Ascending aorta (tissue), 2 donors: Measurements from ENCODE around the gene SEMA5A. TPM values are rescaled to one million over a fixed set of nuclear protein-coding genes. Genes with fewer than 3 reads are reported as not detected.

Experiments used
- DNase-seq, 2 donors: peaks; one replicate each; pipeline ENCODE4 v3.0.0-alpha.2; 2019; ENCODE audit warnings: low spot score in 2 of 2
- H3K27ac ChIP-seq, 2 donors: fragments of 200-600 bp; sonication (generic); one replicate each; pipeline ENCODE4 v1.5.1; 2016 to 2017; ENCODE audit warnings: mild to moderate bottlenecking in 1 of 2
- H3K27me3 ChIP-seq: fragments of 200-600 bp; sonication (generic); one replicate; pipeline ENCODE4 v1.5.1; 2017
- H3K36me3 ChIP-seq, 2 donors: fragments of 200-600 bp; sonication (generic); one replicate each; pipeline ENCODE4 v1.5.1; 2016
- H3K4me1 ChIP-seq, 2 donors: fragments of 200-600 bp; sonication (generic); one replicate each; pipeline ENCODE4 v1.5.1; 2016 to 2017; ENCODE audit warnings: mild to moderate bottlenecking in 1 of 2
- H3K4me3 ChIP-seq, 2 donors: fragments of 200-600 bp; sonication (generic); one replicate each; pipeline ENCODE4 v1.5.1; 2016 to 2017; ENCODE audit warnings: mild to moderate bottlenecking in 1 of 2
- H3K9me3 ChIP-seq, 2 donors: fragments of 200-600 bp; sonication (generic); one replicate each; pipeline ENCODE4 v1.5.1; 2016
- CTCF ChIP-seq, 3 experiments: fragments of 200-600 bp in 2 of 3; fragments of 450-650 bp in 1 of 3; sonication (generic) in 2 of 3; IDR thresholded peaks; one replicate each; pipeline ENCODE4 v1.5.1; 2016 to 2019; ENCODE audit warnings: antibody characterized with exemption in 3 of 3, mild to moderate bottlenecking in 1 of 3, moderate library complexity in 1 of 3
- intact Hi-C: fragments of 100-400 bp; cut with DNase I; formaldehyde crosslinking; loops from one replicate; pipeline ENCODE4 v1.15.1; 2023
- total RNA-seq: library from RNA; depleted of rRNA; stranded (reverse); fragments of >200 nt; gene quantifications from one replicate; pipeline ENCODE4 v1.1.0, GENCODE V29; 2016

SEMA5A gene
- total RNA-seq, 1 donor from 2014 or later = 18.4 TPM

GRCh38 chr5:9307150-9307549 lies 238.7 kb downstream of the SEMA5A start:
- DNase-seq = no peak
- intact Hi-C loops = no loop called here
- Histone ChIP-seq H3K27me3 (no peaks in the 10 kb centered on the region), H3K4me3 (no peak overlapping the region), H3K4me1 (no peaks in the 10 kb centered on the region), H3K9me3 (no peaks in the 10 kb centered on the region), H3K36me3 (no peaks in the 10 kb centered on the region), H3K27ac (no peak overlapping the region)
- no peak for TF ChIP-seq CTCF (IDR thresholded peaks at IDR 0.05)

- Histone ChIP-seq H3K36me3 (no peaks in the 10 kb centered on the region), H3K4me3 (no peak overlapping the region), H3K27ac (no peak overlapping the region), H3K9me3 (no peaks in the 10 kb centered on the region), H3K4me1 (no peaks in the 10 kb centered on the region), H3K27me3 (no peaks in the 10 kb centered on the region)
- TF ChIP-seq CTCF (IDR thresholded peaks at IDR 0.05) = no peak
- DNase-seq = no peak
- intact Hi-C loops = no loop called here
Measured at GRCh38 chr5:9302218-9302617, 243.7 kb downstream of the SEMA5A start.

GRCh38 chr5:9301200-9301599 lies 244.7 kb downstream of the SEMA5A start:
- no peak for TF ChIP-seq CTCF (IDR thresholded peaks at IDR 0.05)
- Histone ChIP-seq H3K4me3 (no peak overlapping the region), H3K27me3 (no peaks in the 10 kb centered on the region), H3K9me3 (no peaks in the 10 kb centered on the region), H3K27ac (no peak overlapping the region), H3K36me3 (no peaks in the 10 kb centered on the region), H3K4me1 (no peaks in the 10 kb centered on the region)
- intact Hi-C loops = no loop called here
- no peak for DNase-seq

GRCh38 chr5:9297134-9297533 lies 248.7 kb downstream of the SEMA5A start:
- no peak for TF ChIP-seq CTCF (IDR thresholded peaks at IDR 0.05)
- Histone ChIP-seq H3K36me3 (no peaks in the 10 kb centered on the region), H3K4me1 (no peaks in the 10 kb centered on the region), H3K4me3 (no peak overlapping the region), H3K27me3 (no peaks in the 10 kb centered on the region), H3K9me3 (no peaks in the 10 kb centered on the region), H3K27ac (no peak overlapping the region)
- intact Hi-C loops = no loop called here
- DNase-seq = no peak

- intact Hi-C loops = no loop called here
- Histone ChIP-seq H3K27ac (no peak overlapping the region), H3K4me1 (no peaks in the 10 kb centered on the region), H3K9me3 (no peaks in the 10 kb centered on the region), H3K4me3 (no peak overlapping the region), H3K36me3 (no peaks in the 10 kb centered on the region), H3K27me3 (no peaks in the 10 kb centered on the region)
- no peak for DNase-seq
- no peak for TF ChIP-seq CTCF (IDR thresholded peaks at IDR 0.05)
Measured at GRCh38 chr5:9295466-9295801, 250.4 kb downstream of the SEMA5A start.

GRCh38 chr5:9294793-9295465 lies 250.9 kb downstream of the SEMA5A start:
- H3K36me3 ChIP-seq = no peaks in the 10 kb centered on the region
- H3K27me3 ChIP-seq = no peaks in the 10 kb centered on the region
- no peak overlapping the region for H3K4me3 ChIP-seq
- no peak for TF ChIP-seq CTCF (IDR thresholded peaks at IDR 0.05)
- intact Hi-C loops = no loop called here
- no peak for DNase-seq
- H3K27ac ChIP-seq = no peak overlapping the region
- H3K4me1 ChIP-seq = no peaks in the 10 kb centered on the region
- no peaks in the 10 kb centered on the region for H3K9me3 ChIP-seq
